Activated gamma-delta T cell treated with Interleukin-2 at 50 U/mL for 16 hours (primary cell): ENCODE results near the gene SLF1.

Experiments used
- DNase-seq: peaks from one replicate; pipeline ENCODE4 v3.0.0-alpha.2; 2020

Gene SLF1

DNA sequence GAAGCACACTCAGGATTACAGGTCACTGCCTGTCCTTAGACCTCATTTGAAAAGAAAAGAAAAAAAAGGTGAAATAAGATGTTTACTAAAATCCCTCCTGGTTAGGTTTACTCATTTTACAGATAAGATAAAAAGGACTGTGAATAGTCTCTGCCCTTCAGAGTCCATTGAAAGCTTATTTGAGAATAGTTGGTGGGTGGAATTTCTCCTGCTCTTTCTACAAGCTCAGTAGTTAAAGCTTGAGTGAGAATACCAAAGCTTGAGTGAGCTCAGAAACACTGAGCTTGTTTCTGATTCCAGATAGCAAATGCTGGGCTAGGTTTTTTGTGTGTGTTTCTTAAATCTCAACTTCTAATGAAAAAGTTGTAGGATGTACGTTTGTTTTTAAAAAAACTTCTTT, 106.7 kb downstream of the SLF1 start:
- DNase-seq: no peak

DNA sequence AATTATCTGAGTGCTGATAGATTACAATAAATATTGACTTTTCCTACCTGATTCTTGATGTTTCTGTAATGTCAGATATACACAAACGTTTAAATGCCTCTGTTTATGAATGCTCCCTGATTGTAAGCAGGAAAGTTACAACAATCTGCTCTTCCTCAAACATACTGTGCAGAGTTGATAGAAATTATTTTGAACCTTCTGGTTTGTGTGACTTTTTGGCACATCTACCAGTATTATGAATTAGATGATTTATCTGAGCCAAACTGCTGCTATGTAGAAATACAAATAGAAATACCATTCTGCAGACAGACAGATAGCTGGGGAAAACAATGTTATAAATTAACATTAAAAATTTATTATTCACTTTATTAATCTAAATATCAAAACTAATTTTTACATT, 113.0 kb downstream of the SLF1 start:
- no peak for DNase-seq

DNA sequence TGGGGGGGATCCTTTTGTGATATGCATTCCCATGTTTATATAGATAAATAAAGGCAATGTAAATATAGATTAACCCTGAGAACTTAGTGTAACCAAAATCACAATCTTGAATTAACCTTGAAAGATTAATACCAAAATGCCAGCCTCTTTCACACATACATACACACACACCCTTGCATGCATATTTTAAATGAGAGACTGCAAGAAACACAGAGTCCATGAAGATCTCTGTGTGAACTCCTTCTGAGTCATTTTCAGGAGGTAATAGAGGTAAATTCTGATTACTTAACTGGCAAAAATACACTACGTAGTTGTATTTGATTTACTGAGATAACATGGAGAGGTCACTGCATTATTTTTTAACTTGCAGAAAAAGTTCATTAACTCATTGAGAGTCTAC, 118.0 kb downstream of the SLF1 start:
- DNase-seq: no peak

DNA sequence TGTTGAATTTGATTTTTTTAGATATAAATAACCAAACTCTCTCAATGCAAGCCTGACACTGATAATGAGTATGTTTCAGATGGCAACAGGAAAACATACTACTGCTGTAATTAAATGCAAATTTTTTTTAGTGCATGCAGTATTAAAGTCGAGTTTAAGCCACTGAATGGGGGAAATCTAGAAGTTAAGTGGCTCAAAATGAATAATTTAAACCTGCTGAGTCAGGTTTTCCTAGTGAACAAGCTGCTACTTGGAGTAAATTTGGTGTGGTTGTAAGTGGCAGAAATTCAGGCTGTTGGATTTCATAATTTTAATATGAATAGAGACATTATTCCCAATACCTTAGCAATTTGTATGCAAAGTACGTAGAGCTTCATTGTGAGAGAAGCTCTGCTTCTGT, 121.8 kb downstream of the SLF1 start:
- no peak for DNase-seq

DNA sequence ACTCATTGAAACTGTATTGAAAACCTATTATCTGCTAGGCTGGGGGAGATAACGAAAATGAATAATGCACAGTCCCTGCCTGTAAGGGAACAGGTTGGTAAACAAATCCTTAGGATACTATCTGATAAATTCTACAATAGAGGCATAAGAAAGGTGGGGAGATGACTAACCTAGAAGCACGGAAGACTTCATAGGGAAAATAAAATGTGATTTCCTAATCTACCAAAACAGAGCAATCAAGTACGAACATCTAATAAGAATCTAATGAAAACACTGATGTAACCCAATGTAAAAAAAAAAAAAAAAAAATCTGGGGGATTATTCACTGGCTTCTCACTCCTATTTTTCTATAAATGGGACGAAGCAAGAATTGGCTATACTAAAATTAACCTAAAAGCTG, 124.4 kb downstream of the SLF1 start:
- no peak for DNase-seq

DNA sequence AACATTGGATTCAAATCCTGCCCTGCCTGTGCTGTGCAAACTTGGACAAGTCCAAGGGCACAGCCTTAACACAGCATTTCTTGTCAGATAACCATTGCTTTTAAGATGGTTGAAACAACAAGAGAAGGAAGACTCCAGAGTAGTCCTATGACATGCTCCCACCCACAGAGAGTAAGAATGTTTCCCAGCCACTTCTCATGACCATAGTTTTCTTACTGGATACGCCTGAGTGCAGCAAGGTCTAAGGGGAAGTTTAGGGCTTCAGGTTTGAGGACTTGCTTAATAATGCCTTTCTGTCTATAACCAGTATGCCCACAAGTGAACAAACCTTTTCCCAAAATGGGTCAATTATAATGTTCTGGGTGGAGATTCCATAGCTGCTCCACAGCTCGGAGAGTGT, 126.4 kb downstream of the SLF1 start:
- no peak for DNase-seq

DNA sequence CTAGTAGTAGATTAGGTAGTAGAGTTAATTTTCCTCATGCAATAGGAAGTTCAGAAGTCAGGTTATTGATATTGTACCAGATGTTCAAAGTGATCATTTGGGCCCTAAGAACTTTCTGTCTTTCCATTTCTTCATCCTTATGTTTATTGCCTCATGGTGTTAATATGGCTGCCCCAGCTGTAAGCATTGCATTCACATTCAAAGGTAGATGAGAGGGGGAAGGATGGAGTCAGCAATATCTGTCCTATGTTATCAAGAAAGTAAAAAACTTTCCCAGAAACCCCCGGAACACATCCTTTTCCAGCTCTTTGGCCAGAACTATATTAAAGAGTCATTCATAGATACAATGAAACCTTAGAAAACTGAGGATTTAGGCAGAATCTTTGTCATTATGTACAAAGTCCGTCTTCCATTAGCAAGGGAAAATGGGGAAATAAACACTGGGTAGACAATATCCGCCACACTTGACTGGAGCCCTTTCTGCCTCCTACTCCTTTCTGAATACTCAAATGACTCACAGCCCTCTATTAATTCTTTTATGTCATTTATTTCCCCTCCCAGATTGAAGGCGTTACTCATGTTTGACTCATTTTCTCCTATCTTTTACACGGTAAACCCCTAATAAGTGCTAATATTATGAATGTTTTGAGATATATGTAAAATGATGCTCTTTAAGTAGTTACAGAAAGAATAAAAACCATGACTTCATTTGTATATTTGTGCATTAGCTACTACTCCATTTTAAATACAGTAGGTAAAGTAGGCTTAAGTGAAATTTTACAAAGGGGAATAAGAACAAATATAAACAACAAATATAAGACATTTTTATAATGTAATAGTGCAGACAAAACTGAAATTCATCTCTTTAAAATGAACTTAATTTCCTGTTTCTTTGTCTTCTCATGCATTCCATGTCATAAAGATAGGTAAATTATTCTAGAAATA, 127.6 kb downstream of the SLF1 start:
- no peak for DNase-seq

DNA sequence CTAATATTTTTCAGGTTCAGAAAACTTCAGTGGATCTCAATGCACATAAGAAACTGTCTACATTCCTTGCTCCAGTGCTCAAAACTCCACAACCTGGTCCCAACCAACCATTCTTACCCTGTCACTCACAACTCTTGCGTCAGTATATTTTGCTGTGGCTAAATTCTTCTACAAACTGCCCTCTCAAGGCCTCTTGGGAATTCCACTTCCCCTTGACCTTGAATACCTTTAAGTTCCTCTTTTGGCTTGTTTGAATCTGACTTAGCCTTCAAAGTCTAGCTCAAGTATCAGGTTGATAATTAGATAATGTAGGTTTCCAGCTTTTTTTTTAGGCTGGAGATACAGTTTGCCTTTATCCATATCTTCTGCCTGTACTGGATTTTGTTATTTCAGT, 128.3 kb downstream of the SLF1 start:
- no peak for DNase-seq
